B cell (primary cell): ENCODE results near the gene PCDHA3.
"Not testable (repeated sequence)": the region's sequence is repeated elsewhere in the genome, so short reads cannot be mapped to it uniquely, and the experiment has no call there.

ENCODE experiments used
- EZH2 ChIP-seq: IDR thresholded peaks from 2 replicates; pipeline ENCODE4 v1.6.1; 2012; ENCODE audit warnings: borderline replicate concordance, low read depth, mild to moderate bottlenecking, moderate library complexity, low read length; ENCODE audit not compliant: insufficient read depth, poor library complexity, severe bottlenecking
- TF ChIP-seq, protein P1 (sequence below): fragments of 200-600 bp; IDR thresholded peaks from one replicate; pipeline ENCODE4 v1.8.0; 2022; ENCODE audit warnings: antibody characterized with exemption, mild to moderate bottlenecking

DNA sequence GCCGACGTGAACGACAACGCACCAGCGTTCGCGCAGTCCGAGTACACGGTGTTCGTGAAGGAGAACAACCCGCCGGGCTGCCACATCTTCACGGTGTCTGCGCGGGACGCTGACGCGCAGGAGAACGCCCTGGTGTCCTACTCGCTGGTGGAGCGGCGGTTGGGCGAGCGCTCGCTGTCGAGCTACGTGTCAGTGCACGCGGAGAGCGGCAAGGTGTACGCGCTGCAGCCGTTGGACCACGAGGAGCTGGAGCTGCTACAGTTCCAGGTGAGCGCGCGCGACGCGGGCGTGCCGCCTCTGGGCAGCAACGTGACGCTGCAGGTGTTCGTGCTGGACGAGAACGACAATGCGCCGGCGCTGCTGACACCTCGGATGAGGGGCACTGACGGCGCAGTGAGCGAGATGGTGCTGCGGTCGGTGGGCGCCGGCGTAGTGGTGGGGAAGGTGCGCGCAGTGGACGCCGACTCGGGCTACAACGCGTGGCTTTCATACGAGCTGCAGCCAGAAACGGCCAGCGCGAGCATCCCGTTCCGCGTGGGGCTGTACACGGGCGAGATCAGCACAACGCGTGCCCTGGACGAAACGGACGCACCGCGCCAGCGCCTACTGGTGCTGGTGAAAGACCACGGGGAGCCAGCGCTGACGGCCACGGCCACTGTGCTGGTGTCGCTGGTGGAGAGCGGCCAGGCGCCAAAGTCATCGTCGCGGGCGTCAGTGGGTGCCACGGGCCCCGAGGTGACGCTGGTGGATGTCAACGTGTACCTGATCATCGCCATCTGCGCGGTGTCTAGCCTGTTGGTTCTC, 49.2 kb downstream of the PCDHA3 start:
- TF ChIP-seq, protein P1, sequence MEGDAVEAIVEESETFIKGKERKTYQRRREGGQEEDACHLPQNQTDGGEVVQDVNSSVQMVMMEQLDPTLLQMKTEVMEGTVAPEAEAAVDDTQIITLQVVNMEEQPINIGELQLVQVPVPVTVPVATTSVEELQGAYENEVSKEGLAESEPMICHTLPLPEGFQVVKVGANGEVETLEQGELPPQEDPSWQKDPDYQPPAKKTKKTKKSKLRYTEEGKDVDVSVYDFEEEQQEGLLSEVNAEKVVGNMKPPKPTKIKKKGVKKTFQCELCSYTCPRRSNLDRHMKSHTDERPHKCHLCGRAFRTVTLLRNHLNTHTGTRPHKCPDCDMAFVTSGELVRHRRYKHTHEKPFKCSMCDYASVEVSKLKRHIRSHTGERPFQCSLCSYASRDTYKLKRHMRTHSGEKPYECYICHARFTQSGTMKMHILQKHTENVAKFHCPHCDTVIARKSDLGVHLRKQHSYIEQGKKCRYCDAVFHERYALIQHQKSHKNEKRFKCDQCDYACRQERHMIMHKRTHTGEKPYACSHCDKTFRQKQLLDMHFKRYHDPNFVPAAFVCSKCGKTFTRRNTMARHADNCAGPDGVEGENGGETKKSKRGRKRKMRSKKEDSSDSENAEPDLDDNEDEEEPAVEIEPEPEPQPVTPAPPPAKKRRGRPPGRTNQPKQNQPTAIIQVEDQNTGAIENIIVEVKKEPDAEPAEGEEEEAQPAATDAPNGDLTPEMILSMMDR: not testable (repeated sequence)
- TF ChIP-seq EZH2: not testable (repeated sequence)
